Neural cell (in vitro differentiated cells): ENCODE data around the gene YAF2. TPM values are rescaled to one million over a fixed set of nuclear protein-coding genes. Genes with fewer than 3 reads are reported as not detected.
"Not testable (repeated sequence)": the region's sequence is repeated elsewhere in the genome, so short reads cannot be mapped to it uniquely, and the experiment has no call there.

Experiments
- H2AFZ ChIP-seq: fragments of 200-600, 300-800 bp; sonication (generic), shearing (Covaris generic); 2 replicates; pipeline ENCODE4 v1.6.0; 2014; ENCODE audit warnings: low read depth, mild to moderate bottlenecking, antibody characterized with exemption, low read length, moderate library complexity
- H3F3A ChIP-seq: fragments of 200-600 bp; shearing (Covaris generic); 2 replicates; pipeline ENCODE4 v1.6.1; 2016; ENCODE audit warnings: mild to moderate bottlenecking, moderate library complexity, mixed read lengths, antibody characterized with exemption, low read length; ENCODE audit not compliant: insufficient read depth, poor library complexity, severe bottlenecking
- H3K27ac ChIP-seq: fragments of 200-600, 300-800 bp; sonication (generic), shearing (Covaris generic); 2 replicates; pipeline ENCODE4 v1.5.1; 2014; ENCODE audit warnings: mild to moderate bottlenecking, low read length, moderate library complexity
- H3K27me3 ChIP-seq: fragments of 300-800, 200-600 bp; sonication (generic), shearing (Covaris generic); 2 replicates; pipeline ENCODE4 v1.6.0; 2014; ENCODE audit warnings: mild to moderate bottlenecking, low read depth, low read length, moderate library complexity; ENCODE audit not compliant: insufficient read depth
- H3K36me3 ChIP-seq: fragments of 300-800, 200-600 bp; sonication (generic), shearing (Covaris generic); 2 replicates; pipeline ENCODE4 v1.5.1; 2014; ENCODE audit warnings: mild to moderate bottlenecking, antibody characterized with exemption, low read length, moderate library complexity; ENCODE audit not compliant: insufficient read depth
- H3K4me2 ChIP-seq: fragments of 300-800, 200-600 bp; sonication (generic), shearing (Covaris generic); 2 replicates; pipeline ENCODE4 v1.6.0; 2014; ENCODE audit warnings: mild to moderate bottlenecking, low read length
- H3K4me3 ChIP-seq: fragments of 300-800, 200-600 bp; sonication (generic), shearing (Covaris generic); 2 replicates; pipeline ENCODE4 v1.5.1; 2014; ENCODE audit warnings: mild to moderate bottlenecking, low read length, moderate library complexity
- H3K79me2 ChIP-seq: fragments of 200-600 bp; shearing (Covaris generic); replicated peaks from 2 replicates; pipeline ENCODE4 v1.6.0; 2014; ENCODE audit warnings: mild to moderate bottlenecking, low read length, moderate library complexity; ENCODE audit not compliant: insufficient read depth
- H3K9ac ChIP-seq: fragments of 300-800, 200-600 bp; sonication (generic), shearing (Covaris generic); 2 replicates; pipeline ENCODE4 v1.6.1; 2016; ENCODE audit warnings: mild to moderate bottlenecking, low read length, mixed read lengths
- H3K9me2 ChIP-seq: fragments of 200-600 bp; shearing (Covaris generic); 2 replicates; pipeline ENCODE4 v1.6.1; 2016; ENCODE audit warnings: mild to moderate bottlenecking, low read length, mixed read lengths; ENCODE audit not compliant: insufficient read depth
- H3K9me3 ChIP-seq: fragments of 200-600, 300-800 bp; sonication (generic), shearing (Covaris generic); 2 replicates; pipeline ENCODE4 v1.6.1; 2016; ENCODE audit warnings: mild to moderate bottlenecking, mixed run types, low read length, moderate library complexity, mixed read lengths
- H4K20me1 ChIP-seq: fragments of 200-600 bp; shearing (Covaris generic); 2 replicates; pipeline ENCODE4 v1.6.1; 2016; ENCODE audit warnings: mild to moderate bottlenecking, mixed run types; ENCODE audit not compliant: insufficient read depth
- EP300 ChIP-seq: fragments of 450-650 bp; conservative IDR thresholded peaks from 2 replicates; pipeline ENCODE4 v1.6.1; 2014; ENCODE audit warnings: antibody characterized with exemption, mild to moderate bottlenecking, moderate library complexity; ENCODE audit not compliant: poor library complexity, severe bottlenecking
- EZH2 ChIP-seq: fragments of 200-600, 300-800 bp; shearing (Covaris generic), sonication (generic); IDR thresholded peaks from 2 replicates; pipeline ENCODE4 v1.6.1; 2014; ENCODE audit warnings: antibody characterized with exemption, low read length, borderline replicate concordance, mild to moderate bottlenecking; ENCODE audit not compliant: insufficient read depth, poor library complexity, severe bottlenecking
- MXI1 ChIP-seq: fragments of 450-650 bp; conservative IDR thresholded peaks from 2 replicates; pipeline ENCODE4 v1.6.1; 2014; ENCODE audit warnings: antibody characterized with exemption, mild to moderate bottlenecking; ENCODE audit not compliant: poor library complexity, severe bottlenecking
- POLR2AphosphoS5 ChIP-seq: IDR thresholded peaks from 2 replicates; pipeline ENCODE4 v1.6.1; 2012
- RAD21 ChIP-seq: fragments of 450-650 bp; conservative IDR thresholded peaks from 2 replicates; pipeline ENCODE4 v1.6.1; 2014; ENCODE audit warnings: antibody characterized with exemption, mild to moderate bottlenecking, moderate library complexity
- SMC3 ChIP-seq: fragments of 450-650 bp; conservative IDR thresholded peaks from 2 replicates; pipeline ENCODE4 v1.6.1; 2014; ENCODE audit warnings: antibody characterized with exemption, mild to moderate bottlenecking, moderate library complexity; ENCODE audit not compliant: poor library complexity
- TAF1 ChIP-seq: IDR thresholded peaks from 2 replicates; pipeline ENCODE4 v1.6.1; 2012; ENCODE audit warnings: low read depth
- polyA plus RNA-seq: library from polyadenylated mRNA; depleted of rRNA; stranded (reverse); fragments of >200 nt; gene quantifications from 2 replicates; pipeline ENCODE4 v1.2.3, GENCODE V29; 2014
- TF ChIP-seq, protein P1 (sequence below): IDR thresholded peaks from 2 replicates; pipeline ENCODE4 v1.6.1; 2012; ENCODE audit warnings: borderline replicate concordance
- TF ChIP-seq, protein P2 (sequence below): fragments of 450-650 bp; IDR thresholded peaks from 2 replicates; pipeline ENCODE4 v1.5.1; 2014; ENCODE audit warnings: antibody characterized with exemption, mild to moderate bottlenecking, moderate library complexity; ENCODE audit not compliant: poor library complexity, severe bottlenecking

YAF2 gene
- polyA plus RNA-seq, 1 donor from 2014 or later: 44.1 TPM

DNA sequence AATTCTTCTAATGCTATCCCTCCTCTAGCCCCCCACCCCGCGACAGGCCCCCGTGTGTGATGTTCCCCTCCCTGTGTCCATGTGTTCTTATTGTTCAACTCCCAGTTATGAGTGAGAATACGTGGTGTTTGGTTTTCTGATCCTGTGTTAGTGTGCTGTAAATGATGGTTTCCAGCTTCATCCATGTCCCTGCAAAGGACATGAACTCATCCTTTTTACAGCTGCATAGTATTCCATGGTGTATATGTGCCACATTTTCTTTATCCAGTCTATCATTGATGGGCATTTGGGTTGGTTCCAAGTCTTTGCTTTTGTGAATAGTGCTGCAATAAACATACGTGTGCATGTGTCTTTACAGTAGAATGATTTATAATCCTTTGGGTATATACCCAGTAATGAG is 13.5 kb downstream of the YAF2 start:
- H2AFZ ChIP-seq, H3K27ac ChIP-seq, H3K9me3 ChIP-seq, H3K36me3 ChIP-seq, H3K9ac ChIP-seq, H3K4me2 ChIP-seq, H3K9me2 ChIP-seq, H3K4me3 ChIP-seq, H3K27me3 ChIP-seq, H3F3A ChIP-seq, H4K20me1 ChIP-seq: not testable (repeated sequence)
- peaks cover 28% of the 10 kb centered on the region for H3K79me2 ChIP-seq

DNA sequence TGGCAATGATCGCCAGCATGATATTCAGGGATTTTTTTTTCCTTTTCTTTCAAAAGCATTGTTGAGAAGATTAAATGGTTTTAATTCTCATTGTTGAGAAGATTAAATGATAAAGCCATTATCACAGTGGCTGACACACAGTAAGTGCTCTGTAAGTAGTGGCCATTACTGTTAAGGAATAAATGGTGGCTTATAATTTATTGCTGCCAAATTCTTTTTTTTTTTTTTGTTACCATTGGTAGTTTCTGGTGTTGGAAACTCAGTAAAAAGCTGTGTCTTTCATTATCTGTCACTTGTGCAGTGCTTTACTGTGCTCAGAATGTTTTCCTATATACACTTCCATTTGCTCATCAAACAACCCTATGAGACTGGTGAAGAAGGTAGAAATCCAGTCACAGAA is 15.3 kb downstream of the YAF2 start:
- TF ChIP-seq SMC3 (no peak), MXI1 (no peak), TAF1 (no peak), EZH2 (no peak), EP300 (no peak), POLR2AphosphoS5 (no peak)
- TF ChIP-seq, protein P1, sequence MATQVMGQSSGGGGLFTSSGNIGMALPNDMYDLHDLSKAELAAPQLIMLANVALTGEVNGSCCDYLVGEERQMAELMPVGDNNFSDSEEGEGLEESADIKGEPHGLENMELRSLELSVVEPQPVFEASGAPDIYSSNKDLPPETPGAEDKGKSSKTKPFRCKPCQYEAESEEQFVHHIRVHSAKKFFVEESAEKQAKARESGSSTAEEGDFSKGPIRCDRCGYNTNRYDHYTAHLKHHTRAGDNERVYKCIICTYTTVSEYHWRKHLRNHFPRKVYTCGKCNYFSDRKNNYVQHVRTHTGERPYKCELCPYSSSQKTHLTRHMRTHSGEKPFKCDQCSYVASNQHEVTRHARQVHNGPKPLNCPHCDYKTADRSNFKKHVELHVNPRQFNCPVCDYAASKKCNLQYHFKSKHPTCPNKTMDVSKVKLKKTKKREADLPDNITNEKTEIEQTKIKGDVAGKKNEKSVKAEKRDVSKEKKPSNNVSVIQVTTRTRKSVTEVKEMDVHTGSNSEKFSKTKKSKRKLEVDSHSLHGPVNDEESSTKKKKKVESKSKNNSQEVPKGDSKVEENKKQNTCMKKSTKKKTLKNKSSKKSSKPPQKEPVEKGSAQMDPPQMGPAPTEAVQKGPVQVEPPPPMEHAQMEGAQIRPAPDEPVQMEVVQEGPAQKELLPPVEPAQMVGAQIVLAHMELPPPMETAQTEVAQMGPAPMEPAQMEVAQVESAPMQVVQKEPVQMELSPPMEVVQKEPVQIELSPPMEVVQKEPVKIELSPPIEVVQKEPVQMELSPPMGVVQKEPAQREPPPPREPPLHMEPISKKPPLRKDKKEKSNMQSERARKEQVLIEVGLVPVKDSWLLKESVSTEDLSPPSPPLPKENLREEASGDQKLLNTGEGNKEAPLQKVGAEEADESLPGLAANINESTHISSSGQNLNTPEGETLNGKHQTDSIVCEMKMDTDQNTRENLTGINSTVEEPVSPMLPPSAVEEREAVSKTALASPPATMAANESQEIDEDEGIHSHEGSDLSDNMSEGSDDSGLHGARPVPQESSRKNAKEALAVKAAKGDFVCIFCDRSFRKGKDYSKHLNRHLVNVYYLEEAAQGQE: no peak
- H3K9me3 ChIP-seq: no peaks in the 10 kb centered on the region
- no peaks in the 10 kb centered on the region for H3K9me2 ChIP-seq
- H2AFZ ChIP-seq: no peak overlapping the region
- H3K27ac ChIP-seq: no peak overlapping the region
- H3K36me3 ChIP-seq: no peaks in the 10 kb centered on the region
- peaks cover 36% of the 10 kb centered on the region for H3K79me2 ChIP-seq
- no peaks in the 10 kb centered on the region for H4K20me1 ChIP-seq
- H3K4me3 ChIP-seq: no peak overlapping the region
- no peak overlapping the region for H3K9ac ChIP-seq
- H3K27me3 ChIP-seq: no peaks in the 10 kb centered on the region
- no peaks in the 10 kb centered on the region for H3F3A ChIP-seq
- no peak overlapping the region for H3K4me2 ChIP-seq

DNA sequence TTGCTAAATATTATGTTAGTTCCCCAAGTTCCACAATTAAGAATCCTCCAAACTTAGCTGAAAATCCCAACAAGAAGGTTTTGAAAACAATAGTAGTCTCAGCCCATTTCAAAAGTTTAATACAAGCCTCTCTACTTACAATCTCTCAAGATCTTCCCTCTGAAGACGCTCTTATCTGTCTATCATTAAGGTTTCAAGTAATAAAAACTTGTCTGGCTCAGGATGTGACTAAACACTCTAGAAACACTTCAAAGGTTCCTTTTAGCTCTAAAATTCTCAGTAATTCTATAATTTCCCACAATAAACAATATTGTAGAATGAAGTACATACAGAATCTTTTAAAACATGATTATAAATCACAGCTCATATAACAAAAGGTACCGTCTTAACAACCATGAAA is 16.3 kb downstream of the YAF2 start:
- H3K79me2 ChIP-seq: peaks cover 43% of the 10 kb centered on the region
- no peaks in the 10 kb centered on the region for H3K36me3 ChIP-seq
- H3K4me2 ChIP-seq: no peak overlapping the region

More for the DNA sequence above, 16.3 kb downstream of the YAF2 start:
- no peak overlapping the region for H3K9ac ChIP-seq
- H2AFZ ChIP-seq: no peak overlapping the region
- H3K9me2 ChIP-seq: no peaks in the 10 kb centered on the region
- H3K27me3 ChIP-seq: no peaks in the 10 kb centered on the region
- H3F3A ChIP-seq: no peaks in the 10 kb centered on the region
- no peak overlapping the region for H3K4me3 ChIP-seq
- no peaks in the 10 kb centered on the region for H3K9me3 ChIP-seq
- H3K27ac ChIP-seq: no peak overlapping the region
- no peaks in the 10 kb centered on the region for H4K20me1 ChIP-seq
- TF ChIP-seq EP300 (no peak), POLR2AphosphoS5 (no peak), SMC3 (no peak), TAF1 (no peak), EZH2 (no peak), MXI1 (no peak), RAD21 (no peak)
- TF ChIP-seq, protein P2, sequence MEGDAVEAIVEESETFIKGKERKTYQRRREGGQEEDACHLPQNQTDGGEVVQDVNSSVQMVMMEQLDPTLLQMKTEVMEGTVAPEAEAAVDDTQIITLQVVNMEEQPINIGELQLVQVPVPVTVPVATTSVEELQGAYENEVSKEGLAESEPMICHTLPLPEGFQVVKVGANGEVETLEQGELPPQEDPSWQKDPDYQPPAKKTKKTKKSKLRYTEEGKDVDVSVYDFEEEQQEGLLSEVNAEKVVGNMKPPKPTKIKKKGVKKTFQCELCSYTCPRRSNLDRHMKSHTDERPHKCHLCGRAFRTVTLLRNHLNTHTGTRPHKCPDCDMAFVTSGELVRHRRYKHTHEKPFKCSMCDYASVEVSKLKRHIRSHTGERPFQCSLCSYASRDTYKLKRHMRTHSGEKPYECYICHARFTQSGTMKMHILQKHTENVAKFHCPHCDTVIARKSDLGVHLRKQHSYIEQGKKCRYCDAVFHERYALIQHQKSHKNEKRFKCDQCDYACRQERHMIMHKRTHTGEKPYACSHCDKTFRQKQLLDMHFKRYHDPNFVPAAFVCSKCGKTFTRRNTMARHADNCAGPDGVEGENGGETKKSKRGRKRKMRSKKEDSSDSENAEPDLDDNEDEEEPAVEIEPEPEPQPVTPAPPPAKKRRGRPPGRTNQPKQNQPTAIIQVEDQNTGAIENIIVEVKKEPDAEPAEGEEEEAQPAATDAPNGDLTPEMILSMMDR: no peak
- TF ChIP-seq, protein P1: no peak
